ENCODE data around the gene TPP1.

The TPP1 gene

GRCh38 chr11:6646918-6647679 lies 27.9 kb upstream of the TPP1 start:
- no peak for DNase-seq (ENCODE audit: low read depth in 3 of 3)

DNA sequence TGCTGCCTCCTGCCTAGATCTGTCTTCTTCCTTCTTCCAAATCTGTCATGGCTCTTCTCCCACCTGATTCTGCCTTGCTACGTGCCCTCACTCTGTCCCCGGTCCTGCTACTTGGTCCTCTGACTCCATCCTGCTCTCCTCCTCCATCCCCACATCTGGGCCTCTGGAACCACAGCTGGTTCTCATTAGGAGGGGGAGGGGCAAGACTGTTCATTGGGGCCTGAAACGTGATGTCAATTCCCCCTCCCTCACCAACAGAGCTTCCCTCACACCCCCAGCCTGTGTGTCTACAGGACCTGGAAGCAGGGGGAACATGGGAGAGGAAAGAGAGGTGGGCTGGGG lies 27.3 kb upstream of the TPP1 start:
- no peak for DNase-seq (ENCODE audit: low read depth in 3 of 3)

- no peak for DNase-seq (ENCODE audit: low read depth in 3 of 3)
Observed at GRCh38 chr11:6646071-6646470, 26.8 kb upstream of the TPP1 start.

GRCh38 chr11:6642957-6643356 lies 23.7 kb upstream of the TPP1 start:
- no peak for DNase-seq (ENCODE audit: low read depth in 3 of 3)

DNA sequence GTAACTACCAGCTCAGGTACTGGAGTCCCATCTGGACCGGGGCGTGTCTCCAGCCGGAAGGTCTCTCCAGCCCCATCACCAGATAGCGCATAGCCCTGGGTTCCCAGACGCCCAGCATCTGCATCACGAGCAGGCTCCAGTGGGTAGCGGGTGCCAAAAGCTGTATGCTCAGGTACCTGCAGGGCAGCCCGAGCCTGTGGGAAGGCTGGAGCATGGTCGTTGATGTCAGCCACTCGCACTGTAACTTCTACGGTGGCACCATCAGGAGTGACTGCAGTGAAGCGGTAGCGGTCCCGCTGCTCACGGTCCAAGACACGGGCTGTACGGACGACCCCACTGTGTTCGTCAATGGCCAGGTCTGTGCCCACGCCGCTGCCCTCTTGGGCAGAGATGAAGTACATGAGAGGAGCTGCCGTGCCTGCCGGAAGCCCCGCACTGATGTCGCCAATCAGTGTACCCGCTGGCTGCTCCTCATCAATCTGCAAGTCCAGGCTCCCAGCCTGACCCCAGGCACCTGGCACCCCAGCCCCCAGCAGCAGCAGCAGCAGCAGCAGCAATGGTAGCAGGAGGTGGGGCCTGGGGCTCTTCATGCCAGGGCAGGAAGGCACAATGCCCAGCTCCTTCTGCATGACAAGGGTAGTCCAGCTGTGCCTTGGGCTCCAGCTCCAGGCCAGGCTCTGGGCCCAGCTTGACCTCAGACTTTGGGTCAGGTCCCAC lies 21.9 kb upstream of the TPP1 start:
- DNase-seq (ENCODE audit: low read depth in 3 of 3), result no peak

GRCh38 chr11:6640036-6640984 lies 21.1 kb upstream of the TPP1 start:
- no peak for DNase-seq (ENCODE audit: low read depth in 3 of 3)

- no peak for DNase-seq (ENCODE audit: low read depth in 3 of 3)
Observed at GRCh38 chr11:6638429-6638828, 19.2 kb upstream of the TPP1 start.

GRCh38 chr11:6637871-6638270 lies 18.6 kb upstream of the TPP1 start:
- no peak for DNase-seq (ENCODE audit: low read depth in 3 of 3)

GRCh38 chr11:6636480-6636879 lies 17.3 kb upstream of the TPP1 start:
- DNase-seq (ENCODE audit: low read depth in 3 of 3), result no peak

DNA sequence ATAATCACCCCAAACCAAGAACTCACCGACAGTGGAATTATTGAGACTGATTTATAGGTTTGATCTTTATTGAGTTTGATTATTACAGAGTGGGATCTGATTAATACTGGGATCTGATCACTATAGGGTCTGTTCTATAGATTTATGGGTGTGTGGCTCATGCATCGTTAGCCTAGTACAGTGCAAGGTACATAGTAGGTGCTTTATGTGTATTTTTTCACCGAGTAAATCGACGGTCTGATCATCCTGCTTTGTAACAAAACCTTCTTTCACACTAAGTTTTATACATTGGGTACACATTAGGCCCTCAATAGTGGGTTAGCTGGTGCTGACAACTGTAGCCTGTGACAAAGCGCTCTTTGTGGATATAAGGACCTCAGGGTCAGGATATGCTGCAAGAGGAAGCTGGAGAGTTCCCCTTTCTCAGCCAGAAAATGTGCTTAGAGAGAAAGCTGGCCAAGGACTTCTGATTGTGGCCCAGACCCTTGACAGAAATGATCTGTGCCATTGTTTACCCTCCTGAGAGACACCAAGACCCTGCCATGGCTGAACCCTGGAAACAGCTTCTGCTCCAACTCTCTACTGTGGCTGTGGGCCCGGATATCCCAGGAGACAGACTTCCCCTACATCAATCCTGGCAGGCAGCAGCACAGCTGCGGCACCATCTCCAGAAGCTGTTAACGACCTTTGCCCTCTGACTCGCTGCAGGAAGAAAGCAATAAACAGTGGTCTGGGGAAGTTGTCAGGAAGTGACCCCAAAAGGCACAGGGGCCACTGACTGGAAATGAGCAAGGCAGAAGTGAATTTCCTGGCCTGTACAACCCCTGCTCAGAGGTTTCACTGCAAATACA lies 16.1 kb upstream of the TPP1 start:
- DNase-seq (ENCODE audit: low read depth in 3 of 3), result no peak

DNA sequence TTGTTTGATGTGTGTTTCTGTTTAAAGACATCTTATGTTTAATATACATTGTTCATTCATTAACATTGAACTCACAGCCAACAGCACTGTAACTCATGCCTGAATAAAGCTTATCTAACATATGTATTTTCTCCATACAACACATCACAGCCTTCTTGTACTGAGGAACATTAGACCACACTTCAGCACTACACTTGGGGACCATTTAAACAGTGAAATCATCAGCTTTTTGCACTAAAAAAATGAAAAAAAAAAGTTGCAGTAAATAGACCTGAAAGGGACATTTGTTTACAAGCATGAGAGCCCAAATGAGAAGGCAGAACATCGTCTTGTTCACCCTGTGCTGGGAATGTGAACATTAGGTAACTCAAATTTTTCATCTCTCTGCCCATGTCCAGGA lies 15.3 kb upstream of the TPP1 start:
- no peak for DNase-seq (ENCODE audit: low read depth in 3 of 3)

- no peak for DNase-seq (ENCODE audit: low read depth in 3 of 3)
Observed at GRCh38 chr11:6633422-6634408, 14.5 kb upstream of the TPP1 start.

DNA sequence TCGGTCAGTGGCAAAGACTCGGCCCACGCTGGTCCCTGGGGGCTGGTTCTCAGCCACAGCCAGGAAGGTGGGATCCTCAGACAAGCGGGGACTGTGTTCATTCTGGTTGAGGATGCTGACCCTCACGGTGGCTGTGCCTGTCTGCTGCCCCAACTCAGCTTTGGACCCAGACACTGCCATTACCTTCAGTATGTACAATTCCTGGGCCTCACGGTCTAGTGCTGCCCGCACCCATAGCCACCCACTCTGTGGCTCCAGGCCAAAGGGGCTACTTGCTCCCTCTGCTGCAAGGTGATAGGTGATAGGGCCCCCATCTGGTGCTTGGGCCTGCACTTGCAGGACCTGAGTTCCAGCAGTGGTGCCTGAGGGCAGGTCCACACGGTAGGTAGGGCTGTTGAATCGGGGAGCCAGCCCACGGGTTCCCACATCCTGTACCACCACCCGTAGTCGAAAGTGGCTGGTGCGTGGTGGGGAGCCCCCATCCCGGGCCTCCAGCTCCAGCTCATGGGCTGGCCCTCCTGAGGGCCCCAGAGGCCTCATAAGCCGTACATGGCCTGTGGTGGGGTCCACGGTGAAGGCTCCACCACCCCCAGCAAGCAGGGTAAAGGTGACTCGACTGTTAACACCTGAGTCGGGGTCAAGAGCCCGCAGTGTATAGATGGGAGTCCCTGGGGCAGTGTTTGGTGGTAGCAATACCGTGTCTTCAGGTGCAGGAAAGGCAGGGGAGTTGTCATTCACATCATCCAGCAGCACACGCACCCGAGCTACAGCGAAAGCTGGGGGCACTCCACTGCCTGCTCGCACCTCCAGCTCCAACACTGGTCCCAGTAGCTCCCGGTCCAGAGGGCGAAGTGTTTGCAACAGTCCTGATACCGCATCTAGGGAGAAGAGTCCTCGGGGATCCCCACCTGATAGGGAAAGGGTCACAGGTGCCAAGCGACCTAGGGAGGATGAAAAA lies 13.2 kb upstream of the TPP1 start:
- no peak for DNase-seq (ENCODE audit: low read depth in 3 of 3)

- no peak for DNase-seq (ENCODE audit: low read depth in 3 of 3)
Observed at GRCh38 chr11:6631361-6631890, 12.2 kb upstream of the TPP1 start.

GRCh38 chr11:6630632-6631291 lies 11.5 kb upstream of the TPP1 start:
- DNase-seq (ENCODE audit: low read depth in 3 of 3), result no peak

DNA sequence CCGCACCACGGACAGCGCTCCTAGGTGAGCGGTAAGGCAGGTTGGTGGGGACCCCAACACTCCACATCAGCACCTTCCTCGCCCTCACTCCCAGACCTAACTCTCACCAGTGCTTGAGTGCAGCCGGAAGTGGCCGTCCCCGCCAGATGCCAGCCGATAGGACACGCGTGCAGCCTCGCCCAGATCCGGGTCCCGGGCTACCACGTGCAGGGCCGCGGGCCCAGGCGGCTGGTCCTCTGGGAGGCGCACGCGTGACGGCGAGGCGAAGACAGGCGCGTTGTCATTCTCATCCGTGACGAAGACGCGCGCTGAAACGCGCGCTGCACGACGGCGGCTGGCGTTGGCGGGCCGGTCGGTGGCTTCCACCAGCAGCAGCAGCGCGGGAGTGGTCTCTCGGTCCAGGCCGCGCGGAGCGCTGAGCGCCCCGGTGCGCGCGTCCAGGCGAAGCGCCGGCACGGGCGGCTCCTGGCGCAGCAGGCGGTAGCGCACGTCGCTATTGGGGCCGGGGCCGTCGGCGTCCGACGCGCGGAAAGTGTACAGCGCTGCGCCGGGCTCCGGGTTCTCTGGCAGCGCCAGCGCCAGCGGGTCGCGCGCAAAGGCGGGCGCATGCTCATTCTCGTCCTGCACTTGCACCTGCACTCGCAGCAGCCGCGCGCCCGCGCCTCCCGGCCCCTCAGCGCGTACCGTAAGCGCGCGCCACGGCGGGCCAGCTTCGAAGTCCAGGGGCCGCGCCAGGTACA lies 10.8 kb upstream of the TPP1 start:
- DNase-seq (ENCODE audit: low read depth in 3 of 3), result no peak

- no peak for DNase-seq (ENCODE audit: low read depth in 3 of 3)
Observed at GRCh38 chr11:6629573-6629891, 10.3 kb upstream of the TPP1 start.

DNA sequence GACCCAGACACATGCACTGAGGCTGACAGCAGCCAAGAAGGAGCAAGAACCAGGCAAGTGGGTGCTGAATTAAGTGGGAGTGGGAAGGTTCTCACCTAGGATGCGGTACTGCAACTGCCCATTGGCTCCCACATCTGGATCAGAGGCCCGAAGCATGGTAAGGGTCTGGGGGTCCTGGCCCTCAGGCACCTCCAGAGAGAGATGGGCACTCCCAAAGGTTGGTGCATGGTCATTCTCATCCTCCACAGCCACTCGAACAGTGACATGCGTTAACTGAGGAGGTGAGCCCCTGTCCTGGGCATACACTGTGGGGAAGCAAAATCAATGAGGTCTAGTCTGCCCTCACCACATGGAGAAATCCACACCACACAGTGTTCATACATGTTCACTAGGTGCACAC lies 9.3 kb upstream of the TPP1 start:
- no peak for DNase-seq (ENCODE audit: low read depth in 3 of 3)

Measured in stimulated activated CD4-positive, alpha-beta T cell treated with anti-CD3 and anti-CD28 coated beads, TNF-alpha, amount 100 ng/mL, for 24 hours (primary cell).